Ishikawa (cell line): ENCODE data around the gene IL12RB2.

Source experiments
- CEBPB ChIP-seq: IDR thresholded peaks from 2 replicates; pipeline ENCODE4 v1.6.1; 2012
- CREB1 ChIP-seq: IDR thresholded peaks from 2 replicates; pipeline ENCODE4 v1.6.1; 2012; ENCODE audit warnings: low read depth
- EGR1 ChIP-seq: IDR thresholded peaks from 2 replicates; pipeline ENCODE4 v1.6.1; 2012
- EP300 ChIP-seq: IDR thresholded peaks from 2 replicates; pipeline ENCODE4 v1.6.1; 2012; ENCODE audit warnings: borderline replicate concordance
- FOXM1 ChIP-seq: IDR thresholded peaks from 2 replicates; pipeline ENCODE4 v1.6.1; 2012; ENCODE audit warnings: low read depth, borderline replicate concordance
- MAX ChIP-seq: IDR thresholded peaks from 2 replicates; pipeline ENCODE4 v1.6.1; 2012
- NFIC ChIP-seq: IDR thresholded peaks from 2 replicates; pipeline ENCODE4 v1.6.1; 2012
- RAD21 ChIP-seq: IDR thresholded peaks from 2 replicates; pipeline ENCODE4 v1.6.1; 2012; ENCODE audit warnings: low read depth
- REST ChIP-seq: IDR thresholded peaks from 2 replicates; pipeline ENCODE4 v1.6.1; 2012; ENCODE audit warnings: low read depth, mild to moderate bottlenecking
- TAF1 ChIP-seq: IDR thresholded peaks from 2 replicates; pipeline ENCODE4 v1.6.1; 2012; ENCODE audit warnings: low read depth, mild to moderate bottlenecking
- TCF12 ChIP-seq: IDR thresholded peaks from 2 replicates; pipeline ENCODE4 v1.6.1; 2012; ENCODE audit warnings: low read depth
- TEAD4 ChIP-seq: IDR thresholded peaks from 2 replicates; pipeline ENCODE4 v1.6.1; 2012
- USF1 ChIP-seq: IDR thresholded peaks from 2 replicates; pipeline ENCODE4 v1.6.1; 2012
- YY1 ChIP-seq: IDR thresholded peaks from 2 replicates; pipeline ENCODE4 v1.6.1; 2012; ENCODE audit warnings: low read depth
- ZBTB7A ChIP-seq: IDR thresholded peaks from 2 replicates; pipeline ENCODE4 v1.6.1; 2012; ENCODE audit warnings: low read depth

Gene IL12RB2

GRCh38 chr1:67377253-67377652 lies 69.6 kb downstream of the IL12RB2 start:
- TF ChIP-seq EGR1 (no peak), EP300 (no peak), CEBPB (no peak), TCF12 (no peak), CREB1 (no peak), RAD21 (no peak), NFIC (no peak), FOXM1 (no peak), TEAD4 (no peak), MAX (no peak), YY1 (no peak), TAF1 (no peak), USF1 (no peak), REST (no peak), ZBTB7A (no peak)

- TF ChIP-seq EGR1 (no peak), REST (no peak)
These were observed 73.5 kb downstream of the IL12RB2 start for GRCh38 chr1:67381154-67381553.

GRCh38 chr1:67382292-67382691 lies 74.6 kb downstream of the IL12RB2 start:
- TF ChIP-seq TCF12 (no peak), MAX (no peak), CREB1 (no peak), USF1 (no peak), ZBTB7A (no peak), EGR1 (no peak), NFIC (no peak), REST (no peak), EP300 (no peak), FOXM1 (no peak), YY1 (no peak), RAD21 (no peak), TEAD4 (no peak), CEBPB (no peak)

GRCh38 chr1:67383999-67384638 lies 76.4 kb downstream of the IL12RB2 start:
- no peak for TF ChIP-seq CREB1
- TF ChIP-seq NFIC: no peak
- no peak for TF ChIP-seq CEBPB
- TF ChIP-seq EGR1: no peak
